Hepatocyte (in vitro differentiated cells): Measurements from ENCODE around the gene SV2C.

Experiments
- EZH2 ChIP-seq: fragments of 200-600 bp; sonication (generic); IDR thresholded peaks from 2 replicates; pipeline ENCODE4 v1.6.1; 2016; ENCODE audit warnings: antibody characterized with exemption, mild to moderate bottlenecking, borderline replicate concordance
- TF ChIP-seq, protein P1 (sequence below): fragments of 200-600 bp; sonication (generic); IDR thresholded peaks from 2 replicates; pipeline ENCODE4 v1.5.1; 2016; ENCODE audit warnings: antibody characterized with exemption, mild to moderate bottlenecking; ENCODE audit not compliant: poor library complexity

GRCh38 chr5:76114179-76114851, 31.1 kb downstream of the SV2C start:
- TF ChIP-seq, protein P1, sequence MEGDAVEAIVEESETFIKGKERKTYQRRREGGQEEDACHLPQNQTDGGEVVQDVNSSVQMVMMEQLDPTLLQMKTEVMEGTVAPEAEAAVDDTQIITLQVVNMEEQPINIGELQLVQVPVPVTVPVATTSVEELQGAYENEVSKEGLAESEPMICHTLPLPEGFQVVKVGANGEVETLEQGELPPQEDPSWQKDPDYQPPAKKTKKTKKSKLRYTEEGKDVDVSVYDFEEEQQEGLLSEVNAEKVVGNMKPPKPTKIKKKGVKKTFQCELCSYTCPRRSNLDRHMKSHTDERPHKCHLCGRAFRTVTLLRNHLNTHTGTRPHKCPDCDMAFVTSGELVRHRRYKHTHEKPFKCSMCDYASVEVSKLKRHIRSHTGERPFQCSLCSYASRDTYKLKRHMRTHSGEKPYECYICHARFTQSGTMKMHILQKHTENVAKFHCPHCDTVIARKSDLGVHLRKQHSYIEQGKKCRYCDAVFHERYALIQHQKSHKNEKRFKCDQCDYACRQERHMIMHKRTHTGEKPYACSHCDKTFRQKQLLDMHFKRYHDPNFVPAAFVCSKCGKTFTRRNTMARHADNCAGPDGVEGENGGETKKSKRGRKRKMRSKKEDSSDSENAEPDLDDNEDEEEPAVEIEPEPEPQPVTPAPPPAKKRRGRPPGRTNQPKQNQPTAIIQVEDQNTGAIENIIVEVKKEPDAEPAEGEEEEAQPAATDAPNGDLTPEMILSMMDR, result no peak
- no peak for TF ChIP-seq EZH2
